ENCODE measurements around the gene MAT2A. TPM values are rescaled to one million over a fixed set of nuclear protein-coding genes. Genes with fewer than 3 reads are reported as not detected.

Gene MAT2A
- total and polyA plus RNA-seq, 9 of the 15 experiments (the other 6 are each of a cell fraction or from before 2014, with no cell fraction given) = 130 to 1,027 (median 240) TPM

DNA sequence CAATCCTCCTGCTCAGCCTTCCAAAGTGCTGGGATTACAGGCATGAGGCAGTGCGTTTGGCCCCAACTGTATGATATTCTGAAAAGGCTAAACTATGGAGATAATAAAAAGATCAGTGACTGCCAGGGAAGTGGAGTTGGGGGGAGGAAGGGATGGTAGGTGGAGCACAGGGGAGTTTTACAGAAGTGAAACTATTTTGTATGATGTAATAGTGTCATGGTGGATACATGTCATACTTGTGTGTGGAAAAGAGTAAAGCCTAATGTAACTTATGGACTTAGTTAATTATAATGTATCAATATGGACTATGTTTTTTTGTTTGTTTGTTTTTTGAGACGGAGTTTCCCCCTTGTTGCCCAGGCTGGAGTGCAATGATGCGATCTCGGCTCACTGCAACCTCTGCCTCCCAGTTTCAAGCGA lies 25.2 kb downstream of the MAT2A start (continued):
- TF ChIP-seq, protein P1, sequence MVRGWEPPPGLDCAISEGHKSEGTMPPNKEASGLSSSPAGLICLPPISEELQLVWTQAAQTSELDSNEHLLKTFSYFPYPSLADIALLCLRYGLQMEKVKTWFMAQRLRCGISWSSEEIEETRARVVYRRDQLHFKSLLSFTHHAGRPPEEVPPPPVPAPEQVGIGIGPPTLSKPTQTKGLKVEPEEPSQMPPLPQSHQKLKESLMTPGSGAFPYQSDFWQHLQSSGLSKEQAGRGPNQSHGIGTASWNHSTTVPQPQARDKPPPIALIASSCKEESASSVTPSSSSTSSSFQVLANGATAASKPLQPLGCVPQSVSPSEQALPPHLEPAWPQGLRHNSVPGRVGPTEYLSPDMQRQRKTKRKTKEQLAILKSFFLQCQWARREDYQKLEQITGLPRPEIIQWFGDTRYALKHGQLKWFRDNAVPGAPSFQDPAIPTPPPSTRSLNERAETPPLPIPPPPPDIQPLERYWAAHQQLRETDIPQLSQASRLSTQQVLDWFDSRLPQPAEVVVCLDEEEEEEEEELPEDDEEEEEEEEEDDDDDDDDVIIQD (CRISPR knock-in tag; IDR thresholded peaks at IDR 0.05) = no peak
- TF ChIP-seq, protein P2, sequence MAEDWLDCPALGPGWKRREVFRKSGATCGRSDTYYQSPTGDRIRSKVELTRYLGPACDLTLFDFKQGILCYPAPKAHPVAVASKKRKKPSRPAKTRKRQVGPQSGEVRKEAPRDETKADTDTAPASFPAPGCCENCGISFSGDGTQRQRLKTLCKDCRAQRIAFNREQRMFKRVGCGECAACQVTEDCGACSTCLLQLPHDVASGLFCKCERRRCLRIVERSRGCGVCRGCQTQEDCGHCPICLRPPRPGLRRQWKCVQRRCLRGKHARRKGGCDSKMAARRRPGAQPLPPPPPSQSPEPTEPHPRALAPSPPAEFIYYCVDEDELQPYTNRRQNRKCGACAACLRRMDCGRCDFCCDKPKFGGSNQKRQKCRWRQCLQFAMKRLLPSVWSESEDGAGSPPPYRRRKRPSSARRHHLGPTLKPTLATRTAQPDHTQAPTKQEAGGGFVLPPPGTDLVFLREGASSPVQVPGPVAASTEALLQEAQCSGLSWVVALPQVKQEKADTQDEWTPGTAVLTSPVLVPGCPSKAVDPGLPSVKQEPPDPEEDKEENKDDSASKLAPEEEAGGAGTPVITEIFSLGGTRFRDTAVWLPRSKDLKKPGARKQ (CRISPR knock-in tag; IDR thresholded peaks at IDR 0.05) = no peak
- no peak for TF ChIP-seq NCOA1 (IDR thresholded peaks at IDR 0.05; ENCODE audit: low read depth)
- peak; percentile 36; the same call in 1 of the 2 replicates for TF ChIP-seq DPF2 (IDR thresholded peaks at IDR 0.05)
- TF ChIP-seq ZNF23 (CRISPR knock-in tag; IDR thresholded peaks at IDR 0.05) = no peak
- no peak for TF ChIP-seq AFF4 (CRISPR knock-in tag; IDR thresholded peaks at IDR 0.05)
- TF ChIP-seq, protein P3, sequence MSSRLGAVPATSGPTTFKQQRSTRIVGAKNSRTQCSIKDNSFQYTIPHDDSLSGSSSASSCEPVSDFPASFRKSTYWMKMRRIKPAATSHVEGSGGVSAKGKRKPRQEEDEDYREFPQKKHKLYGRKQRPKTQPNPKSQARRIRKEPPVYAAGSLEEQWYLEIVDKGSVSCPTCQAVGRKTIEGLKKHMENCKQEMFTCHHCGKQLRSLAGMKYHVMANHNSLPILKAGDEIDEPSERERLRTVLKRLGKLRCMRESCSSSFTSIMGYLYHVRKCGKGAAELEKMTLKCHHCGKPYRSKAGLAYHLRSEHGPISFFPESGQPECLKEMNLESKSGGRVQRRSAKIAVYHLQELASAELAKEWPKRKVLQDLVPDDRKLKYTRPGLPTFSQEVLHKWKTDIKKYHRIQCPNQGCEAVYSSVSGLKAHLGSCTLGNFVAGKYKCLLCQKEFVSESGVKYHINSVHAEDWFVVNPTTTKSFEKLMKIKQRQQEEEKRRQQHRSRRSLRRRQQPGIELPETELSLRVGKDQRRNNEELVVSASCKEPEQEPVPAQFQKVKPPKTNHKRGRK (tag; IDR thresholded peaks at IDR 0.05) = no peak
- TF ChIP-seq FOXK2 (conservative IDR thresholded peaks at IDR 0.05 in 1 of 2, IDR thresholded peaks at IDR 0.05 in 1 of 2; ENCODE audit: low read depth in 2 of 2) = no peak; a peak in 1 of 4 replicates
- no peak for TF ChIP-seq SMAD2 (IDR thresholded peaks at IDR 0.05; ENCODE audit: low read depth, low read length)
- peak; percentile 61; the same call in 1 of the 2 replicates for TF ChIP-seq CEBPG (CRISPR knock-in tag; IDR thresholded peaks at IDR 0.05)
- peak; percentile 89 to 94 for TF ChIP-seq CEBPG (tag; conservative IDR thresholded peaks at IDR 0.05 in 1 of 2, IDR thresholded peaks at IDR 0.05 in 1 of 2)
- TF ChIP-seq ZNF583 (CRISPR knock-in tag; IDR thresholded peaks at IDR 0.05) = no peak
- TF ChIP-seq CBX8 (IDR thresholded peaks at IDR 0.05; ENCODE audit: borderline replicate concordance, extremely low read depth, low read depth, low read length, poor library complexity, severe bottlenecking) = no peak
- no peak for TF ChIP-seq KDM2B (CRISPR knock-in tag; IDR thresholded peaks at IDR 0.05)
- no peak for TF ChIP-seq NRF1 (conservative IDR thresholded peaks at IDR 0.05 in 1 of 2, IDR thresholded peaks at IDR 0.05 in 1 of 2)

Data from K562 (cell line).